Measurements from ENCODE around the gene C1orf35.

Gene C1orf35

DNA sequence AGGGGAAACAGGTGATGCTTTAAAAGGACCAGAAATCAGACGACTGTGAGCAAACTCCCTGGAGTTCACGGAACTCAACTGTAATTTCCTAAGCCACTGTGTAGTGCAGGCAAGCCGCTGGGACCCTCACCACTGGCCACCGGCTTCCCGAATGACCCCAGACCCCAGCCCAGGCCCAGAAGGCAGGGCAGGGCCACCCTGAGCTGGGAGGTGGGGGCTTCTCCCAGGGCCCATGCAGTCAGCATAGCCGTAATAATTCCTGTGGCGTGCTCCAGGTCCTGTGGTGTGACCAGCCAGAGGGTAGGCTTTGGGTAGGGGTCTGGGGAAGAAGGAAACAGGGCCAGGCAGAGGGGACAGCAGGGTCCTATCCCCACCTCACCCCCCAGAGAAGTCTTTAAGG is 24.1 kb downstream of the C1orf35 start:
- no peak for DNase-seq (ENCODE audit: low spot score)

GRCh38 chr1:228077565-228078330 is 25.4 kb downstream of the C1orf35 start:
- DNase-seq (ENCODE audit: low spot score), result no peak

- DNase-seq (ENCODE audit: low spot score), result no peak
Observed at GRCh38 chr1:228076796-228077430, 26.2 kb downstream of the C1orf35 start.

DNA sequence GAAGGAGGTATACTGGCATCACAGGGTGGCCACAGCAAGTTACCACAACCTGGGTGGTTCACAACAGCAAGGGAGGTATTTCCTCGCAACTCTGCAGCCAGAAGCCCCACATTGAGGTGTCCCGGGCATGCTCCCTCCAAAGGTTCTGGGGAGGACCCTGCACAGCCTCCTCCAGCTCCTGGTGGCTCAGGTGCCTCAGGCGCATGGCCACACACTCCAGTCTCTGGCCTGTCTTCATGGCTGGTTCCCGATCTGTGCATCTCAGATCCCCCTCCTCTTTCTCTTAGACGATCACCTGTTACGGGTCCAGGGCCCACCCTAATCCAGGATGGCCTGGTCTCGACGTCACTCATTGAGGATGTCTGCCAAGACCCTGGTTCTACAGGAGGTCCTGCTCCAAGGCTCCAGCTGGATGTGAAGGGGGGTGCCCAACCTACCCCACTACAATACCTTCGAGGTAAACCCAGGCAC is 27.3 kb downstream of the C1orf35 start:
- DNase-seq (ENCODE audit: low spot score), result no peak

GRCh38 chr1:228074954-228075730 is 28.0 kb downstream of the C1orf35 start:
- DNase-seq (ENCODE audit: low spot score), result no peak

DNA sequence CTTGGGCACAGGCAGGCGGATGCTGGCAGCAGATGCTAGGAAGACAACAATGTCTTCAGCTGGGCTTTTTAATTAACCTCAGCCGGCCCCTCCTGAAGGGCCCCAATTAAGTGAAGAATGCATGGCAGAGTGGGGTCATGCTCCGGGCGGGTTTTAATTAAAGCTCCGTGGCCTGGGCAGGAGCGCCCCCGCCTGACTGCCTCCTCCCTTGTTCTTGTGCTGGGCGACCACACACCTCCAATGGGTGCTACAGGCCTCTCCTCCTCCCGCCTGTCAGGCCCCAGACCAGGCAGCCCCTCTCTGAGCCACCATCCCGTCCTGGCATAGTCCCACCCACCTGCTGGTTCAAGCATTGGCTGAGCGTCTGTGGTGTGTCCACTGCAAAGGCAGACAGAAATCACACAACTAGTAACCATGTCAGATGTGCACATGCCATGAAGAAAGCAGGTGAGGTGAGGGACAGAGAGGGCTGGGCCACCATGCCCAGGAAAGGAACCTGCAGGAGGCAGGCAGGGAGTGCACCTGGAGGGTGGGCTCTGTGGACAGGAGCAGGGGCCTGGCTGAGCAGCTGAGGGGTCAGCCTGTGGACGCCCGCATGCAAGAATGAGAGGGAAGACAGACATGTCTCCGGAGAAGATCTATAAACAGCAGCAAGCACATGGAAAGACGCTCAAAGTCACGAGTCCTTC is 29.1 kb downstream of the C1orf35 start:
- no peak for DNase-seq (ENCODE audit: low spot score)

- no peak for DNase-seq (ENCODE audit: low spot score)
Observed at GRCh38 chr1:228073061-228073856, 29.9 kb downstream of the C1orf35 start.

DNA sequence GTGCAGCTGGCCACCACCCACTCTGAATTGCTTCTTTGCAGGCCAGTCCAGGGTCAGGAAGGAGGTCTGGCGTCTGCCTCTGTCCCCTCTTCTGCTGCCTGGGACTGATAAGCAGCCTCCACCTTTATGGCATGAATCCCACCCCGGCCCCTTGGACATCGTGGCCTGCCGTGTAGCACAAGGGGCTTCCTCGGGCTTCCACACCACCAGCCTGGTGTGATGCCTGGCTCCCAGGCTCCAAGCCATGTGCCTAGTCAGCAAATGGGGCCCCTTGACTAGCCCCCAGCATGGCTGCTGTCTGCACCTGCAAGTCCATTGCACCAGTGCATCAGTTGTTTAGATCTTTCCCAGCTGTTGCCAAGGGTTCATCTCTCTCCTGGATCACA is 30.5 kb downstream of the C1orf35 start:
- DNase-seq (ENCODE audit: low spot score), result no peak

- DNase-seq (ENCODE audit: low spot score), result no peak
Observed at GRCh38 chr1:228071839-228072657, 31.1 kb downstream of the C1orf35 start.

- no peak for DNase-seq (ENCODE audit: low spot score)
Observed at GRCh38 chr1:228070851-228071250, 32.3 kb downstream of the C1orf35 start.

- no peak for DNase-seq (ENCODE audit: low spot score)
Observed at GRCh38 chr1:228070173-228070572, 33.0 kb downstream of the C1orf35 start.

DNA sequence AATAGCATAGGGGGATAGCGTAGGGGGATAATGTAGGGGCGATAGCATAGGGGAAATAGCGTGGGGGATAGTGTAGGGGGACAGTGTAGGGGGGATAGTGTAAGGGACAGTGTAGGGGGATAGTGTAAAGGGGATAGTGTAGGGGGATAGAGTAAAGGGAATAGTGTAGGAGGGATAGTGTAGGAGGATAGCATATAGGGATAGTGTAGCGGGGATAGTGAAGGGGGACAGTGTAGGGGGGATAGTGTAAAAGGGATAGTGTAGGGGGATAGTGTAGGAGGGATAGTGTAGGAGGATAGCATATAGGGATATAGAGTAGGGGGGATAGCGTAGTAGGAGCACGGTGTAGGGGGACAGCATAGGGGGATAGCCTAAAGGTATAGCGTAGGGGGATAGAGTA is 34.8 kb downstream of the C1orf35 start:
- DNase-seq (ENCODE audit: low spot score), result no peak

GRCh38 chr1:228066891-228067654 is 36.1 kb downstream of the C1orf35 start:
- DNase-seq (ENCODE audit: low spot score), result no peak

DNA sequence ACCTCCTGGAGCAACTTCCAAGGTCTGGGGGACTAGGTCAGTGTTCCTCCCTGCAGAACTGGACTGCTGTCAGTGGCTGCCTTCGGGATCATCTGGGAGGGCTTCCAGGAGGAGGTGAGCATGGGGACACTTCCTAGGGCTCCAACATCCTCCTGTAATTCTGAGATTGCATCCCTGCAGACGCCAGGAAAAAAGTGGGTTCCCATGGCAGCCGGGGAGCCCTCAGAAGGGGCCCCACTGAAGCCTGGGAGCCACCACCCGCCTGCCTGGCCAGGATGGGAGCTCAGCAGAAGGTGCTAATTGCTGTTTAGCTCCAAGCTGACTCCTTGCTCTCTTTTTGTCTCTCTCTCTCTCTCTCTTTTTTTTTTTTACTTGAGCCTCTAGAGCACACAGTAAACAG is 36.7 kb downstream of the C1orf35 start:
- DNase-seq (ENCODE audit: low spot score), result no peak

GRCh38 chr1:228065543-228066347 is 37.4 kb downstream of the C1orf35 start:
- DNase-seq (ENCODE audit: low spot score), result no peak

- no peak for DNase-seq (ENCODE audit: low spot score)
Observed at GRCh38 chr1:228064741-228065542, 38.2 kb downstream of the C1orf35 start.

- no peak for DNase-seq (ENCODE audit: low spot score)
Observed at GRCh38 chr1:228064296-228064695, 38.8 kb downstream of the C1orf35 start.

All from GM03348 (cell line).